Activated naive CD4-positive, alpha-beta T cell treated with anti-CD3 and anti-CD28 coated beads for 36 hours (primary cell): ENCODE data around the gene CCL11. TPM values are rescaled to one million over a fixed set of nuclear protein-coding genes. Genes with fewer than 3 reads are reported as not detected.

Source experiments
- CTCF ChIA-PET: fragments of 350-600 bp; sonication (Branson Sonifier 250); formaldehyde crosslinking; loops from one replicate; lab custom pipeline; 2021; ENCODE audit warnings: antibody characterized with exemption; lab: Charles Lee
- DNase-seq: peaks from one replicate; pipeline ENCODE4 v3.0.0-alpha.2; 2020
- H3K27ac Mint-ChIP-seq: one replicate; pipeline ENCODE4 v1.8.0; 2021; ENCODE audit warnings: mild to moderate bottlenecking, mixed read lengths
- H3K27me3 Mint-ChIP-seq: one replicate; pipeline ENCODE4 v1.8.0; 2021; ENCODE audit warnings: low read depth, mixed read lengths
- H3K36me3 Mint-ChIP-seq: one replicate; pipeline ENCODE4 v1.8.0; 2021; ENCODE audit warnings: low read depth, mixed read lengths
- H3K4me1 Mint-ChIP-seq: one replicate; pipeline ENCODE4 v1.8.0; 2021; ENCODE audit warnings: low read depth, mixed read lengths
- H3K4me3 Mint-ChIP-seq: one replicate; pipeline ENCODE4 v1.8.0; 2021; ENCODE audit warnings: mild to moderate bottlenecking, moderate library complexity, mixed read lengths
- H3K9me3 Mint-ChIP-seq: one replicate; pipeline ENCODE4 v1.8.0; 2021; ENCODE audit warnings: mixed read lengths
- intact Hi-C: fragments of 100-400 bp; cut with micrococcal nuclease; formaldehyde crosslinking; loops from one replicate; pipeline ENCODE4 v1.15.1; 2023
- total RNA-seq, 2 experiments: library from RNA; stranded (reverse); gene quantifications; one replicate each; pipeline ENCODE4 v1.2.3, GENCODE V29; 2021

The CCL11 gene
- total RNA-seq: not detected

GRCh38 chr17:34285286-34285792, at the start of gene CCL11:
Gene CCL11, plus strand, starts transcription at chr17:34285742. Its CDS starts 67 bp downstream, at chr17:34285809.
- CTCF ChIA-PET: no interaction called here
- Mint-ChIP-seq H3K27ac (no peak within 1 kb of the TSS), H3K9me3 (peaks cover 2% of the 10 kb centered on the region), H3K4me1 (no peaks in the 10 kb centered on the region), H3K4me3 (no peak within 1 kb of the TSS), H3K36me3 (no peaks in the 10 kb centered on the region), H3K27me3 (peaks cover 31% of the 10 kb centered on the region)
- DNase-seq: no peak
- intact Hi-C loops: no loop called here

GRCh38 chr17:34236281-34236892, 49.2 kb upstream of the CCL11 start:
- CTCF ChIA-PET: no interaction called here
- Mint-ChIP-seq H3K27me3 (peaks cover 20% of the 10 kb centered on the region), H3K4me1 (no peaks in the 10 kb centered on the region), H3K36me3 (no peaks in the 10 kb centered on the region), H3K9me3 (no peaks in the 10 kb centered on the region), H3K4me3 (no peak overlapping the region), H3K27ac (no peak overlapping the region)
- DNase-seq: no peak
- intact Hi-C loops: no loop called here

GRCh38 chr17:34237458-34237857, 48.1 kb upstream of the CCL11 start:
- intact Hi-C loops: no loop called here
- DNase-seq: no peak
- Mint-ChIP-seq H3K36me3 (no peaks in the 10 kb centered on the region), H3K9me3 (no peaks in the 10 kb centered on the region), H3K4me1 (no peaks in the 10 kb centered on the region), H3K27me3 (peaks cover 17% of the 10 kb centered on the region), H3K27ac (no peak overlapping the region), H3K4me3 (no peak overlapping the region)
- CTCF ChIA-PET: no interaction called here

- no peak overlapping the region for H3K27ac Mint-ChIP-seq
- CTCF ChIA-PET: interaction anchor here (0.6 to 0.8 kb wide), 2 partner anchors 40 to 73 kb away, joined by 3 to 5 read pairs; no protein-coding TSS in a partner anchor
- no peaks in the 10 kb centered on the region for H3K9me3 Mint-ChIP-seq
- peaks cover 9% of the 10 kb centered on the region for H3K27me3 Mint-ChIP-seq
- H3K36me3 Mint-ChIP-seq: no peaks in the 10 kb centered on the region
- DNase-seq: no peak
- intact Hi-C loops: no loop called here
- H3K4me3 Mint-ChIP-seq: no peak overlapping the region
- H3K4me1 Mint-ChIP-seq: no peaks in the 10 kb centered on the region
Measured at GRCh38 chr17:34241062-34241461, 44.5 kb upstream of the CCL11 start.

- Mint-ChIP-seq H3K27ac (no peak overlapping the region), H3K36me3 (no peaks in the 10 kb centered on the region), H3K4me1 (no peaks in the 10 kb centered on the region), H3K27me3 (peaks cover 8% of the 10 kb centered on the region), H3K9me3 (no peaks in the 10 kb centered on the region), H3K4me3 (no peak overlapping the region)
- DNase-seq: no peak
- CTCF ChIA-PET: no interaction called here
- intact Hi-C loops: no loop called here
Measured at GRCh38 chr17:34242587-34243363, 42.8 kb upstream of the CCL11 start.

- Mint-ChIP-seq H3K27ac (no peak overlapping the region), H3K4me1 (no peaks in the 10 kb centered on the region), H3K9me3 (no peaks in the 10 kb centered on the region), H3K4me3 (no peak overlapping the region), H3K36me3 (no peaks in the 10 kb centered on the region), H3K27me3 (peaks cover 8% of the 10 kb centered on the region)
- intact Hi-C loops: no loop called here
- no peak for DNase-seq
- CTCF ChIA-PET: no interaction called here
Measured at GRCh38 chr17:34243364-34244320, 41.9 kb upstream of the CCL11 start.

- Mint-ChIP-seq H3K36me3 (no peaks in the 10 kb centered on the region), H3K4me3 (no peak overlapping the region), H3K9me3 (no peaks in the 10 kb centered on the region), H3K27ac (no peak overlapping the region), H3K4me1 (no peaks in the 10 kb centered on the region), H3K27me3 (peaks cover 4% of the 10 kb centered on the region)
- intact Hi-C loops: no loop called here
- CTCF ChIA-PET: no interaction called here
- no peak for DNase-seq
Measured at GRCh38 chr17:34245351-34245905, 40.1 kb upstream of the CCL11 start.

- CTCF ChIA-PET: no interaction called here
- Mint-ChIP-seq H3K4me1 (no peaks in the 10 kb centered on the region), H3K27ac (no peak overlapping the region), H3K4me3 (no peak overlapping the region), H3K9me3 (no peaks in the 10 kb centered on the region), H3K36me3 (no peaks in the 10 kb centered on the region), H3K27me3 (peaks cover 2% of the 10 kb centered on the region)
- no peak for DNase-seq
- intact Hi-C loops: no loop called here
Measured at GRCh38 chr17:34246446-34246845, 39.1 kb upstream of the CCL11 start.

- H3K27ac Mint-ChIP-seq: no peak overlapping the region
- H3K4me3 Mint-ChIP-seq: no peak overlapping the region
- intact Hi-C loops: no loop called here
- H3K36me3 Mint-ChIP-seq: no peaks in the 10 kb centered on the region
- no peaks in the 10 kb centered on the region for H3K4me1 Mint-ChIP-seq
- DNase-seq: no peak
- H3K27me3 Mint-ChIP-seq: peaks cover 3% of the 10 kb centered on the region
- CTCF ChIA-PET: no interaction called here
- H3K9me3 Mint-ChIP-seq: no peaks in the 10 kb centered on the region
Measured at GRCh38 chr17:34246881-34247280, 38.7 kb upstream of the CCL11 start.

- no peaks in the 10 kb centered on the region for H3K9me3 Mint-ChIP-seq
- H3K4me1 Mint-ChIP-seq: no peaks in the 10 kb centered on the region
- no peak overlapping the region for H3K27ac Mint-ChIP-seq
- DNase-seq: no peak
- H3K4me3 Mint-ChIP-seq: no peak overlapping the region
- H3K36me3 Mint-ChIP-seq: no peaks in the 10 kb centered on the region
- CTCF ChIA-PET: interaction anchor here (1.7 kb wide), 1 partner anchor 112 kb away, joined by 8 read pairs; no protein-coding TSS in a partner anchor
- H3K27me3 Mint-ChIP-seq: peaks cover 11% of the 10 kb centered on the region
- intact Hi-C loops: no loop called here
Measured at GRCh38 chr17:34248511-34249024, 37.0 kb upstream of the CCL11 start.

- H3K27me3 Mint-ChIP-seq: peaks cover 11% of the 10 kb centered on the region
- CTCF ChIA-PET: interaction anchor here (1.7 kb wide), 1 partner anchor 112 kb away, joined by 8 read pairs; no protein-coding TSS in a partner anchor
- H3K9me3 Mint-ChIP-seq: no peaks in the 10 kb centered on the region
- no peak overlapping the region for H3K4me3 Mint-ChIP-seq
- no peak for DNase-seq
- intact Hi-C loops: no loop called here
- no peak overlapping the region for H3K27ac Mint-ChIP-seq
- no peaks in the 10 kb centered on the region for H3K4me1 Mint-ChIP-seq
- no peaks in the 10 kb centered on the region for H3K36me3 Mint-ChIP-seq
Measured at GRCh38 chr17:34249061-34249460, 36.5 kb upstream of the CCL11 start.
